Duodenal mucosa (tissue), 2 donors: Measurements from ENCODE around the gene ITGB5.
A peak's percentile ranks its signal among the peaks of the same experiment; 100 is the strongest.

Experiments
- H3K27ac ChIP-seq: one replicate; pipeline ENCODE4 v1.7.0; 2013; ENCODE audit warnings: low read depth, low read length
- H3K27me3 ChIP-seq, 2 donors: one replicate each; pipeline ENCODE4 v1.7.0; 2013; ENCODE audit warnings: low read length in 2 of 2, control low read depth in 1 of 2; ENCODE audit not compliant: insufficient read depth in 2 of 2, control insufficient read depth in 1 of 2
- H3K36me3 ChIP-seq, 2 donors: one replicate each; pipeline ENCODE4 v1.7.0; 2013; ENCODE audit warnings: low read length in 2 of 2, control low read depth in 1 of 2; ENCODE audit not compliant: insufficient read depth in 2 of 2, control insufficient read depth in 1 of 2
- H3K4me1 ChIP-seq, 2 donors: one replicate each; pipeline ENCODE4 v1.7.0; 2013; ENCODE audit warnings: low read length in 2 of 2, control low read depth in 1 of 2; ENCODE audit not compliant: insufficient read depth in 2 of 2, control insufficient read depth in 1 of 2
- H3K4me3 ChIP-seq, 2 donors: one replicate each; pipeline ENCODE4 v1.7.0; 2013; ENCODE audit warnings: low read length in 2 of 2, low read depth in 1 of 2
- H3K9ac ChIP-seq, 2 donors: one replicate each; pipeline ENCODE4 v1.7.0; 2013; ENCODE audit warnings: low read length in 2 of 2, low read depth in 1 of 2
- H3K9me3 ChIP-seq, 2 donors: one replicate each; pipeline ENCODE4 v1.7.0; 2013; ENCODE audit warnings: low read length in 2 of 2, control low read depth in 1 of 2; ENCODE audit not compliant: control insufficient read depth in 1 of 2

ITGB5 gene

DNA sequence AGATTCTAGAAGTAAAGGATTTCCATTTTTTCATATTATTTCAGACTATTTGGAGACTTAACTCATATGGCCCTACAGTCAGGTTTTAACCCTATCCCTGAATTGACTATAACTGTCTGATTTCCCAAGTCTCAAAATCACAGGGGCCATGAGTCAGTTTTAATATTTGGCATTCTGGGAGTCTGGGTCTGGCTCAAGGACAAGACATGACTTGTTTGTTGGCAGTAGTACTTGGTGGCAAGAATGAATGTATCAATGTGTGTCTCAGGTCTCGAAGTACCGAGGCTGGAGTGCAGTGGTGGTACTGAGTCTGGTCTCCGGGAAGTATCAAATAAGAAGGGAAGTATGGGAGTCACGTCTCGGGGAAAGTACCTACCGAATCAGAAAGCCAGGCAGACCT, 146.1 kb downstream of the ITGB5 start:
- Histone ChIP-seq H3K27me3 (no peaks in the 10 kb centered on the region), H3K4me3 (no peak overlapping the region), H3K36me3 (peaks cover 50 to 77% of the 10 kb centered on the region in 2 donors), H3K9me3 (no peaks in the 10 kb centered on the region), H3K4me1 (no peaks in the 10 kb centered on the region), H3K27ac (no peak overlapping the region), H3K9ac (no peak overlapping the region)

DNA sequence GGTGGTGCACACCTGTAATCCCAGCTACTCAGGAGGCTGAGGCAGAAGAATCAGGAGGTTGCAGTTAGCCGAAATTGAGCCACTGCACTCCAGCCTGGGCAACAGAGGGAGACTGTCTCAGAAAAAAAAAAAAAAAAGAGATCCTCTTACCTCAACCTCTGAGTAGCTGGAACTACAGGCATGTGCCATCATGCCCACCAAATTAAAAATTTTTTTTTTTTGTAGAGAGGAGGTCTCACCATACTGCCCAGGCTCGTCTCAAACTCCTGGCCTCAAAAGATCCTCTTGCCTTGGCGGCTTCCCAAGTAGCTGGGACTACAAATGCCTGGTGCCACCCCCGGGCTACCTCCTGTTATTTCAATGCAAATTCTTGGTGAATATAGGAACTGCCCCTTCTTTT, 155.4 kb downstream of the ITGB5 start:
- H3K27ac ChIP-seq: no peak overlapping the region
- H3K4me1 ChIP-seq: peaks cover 20 to 22% of the 10 kb centered on the region in 2 donors
- H3K4me3 ChIP-seq: peak overlapping the region in 1 of 2 donors; percentile 89
- H3K27me3 ChIP-seq: peaks cover 0 to 5% of the 10 kb centered on the region in 2 donors
- H3K9ac ChIP-seq: no peak overlapping the region
- peaks cover 0 to 7% of the 10 kb centered on the region in 2 donors for H3K36me3 ChIP-seq
- no peaks in the 10 kb centered on the region for H3K9me3 ChIP-seq

GRCh38 chr3:124730941-124731297, 156.2 kb downstream of the ITGB5 start:
- Histone ChIP-seq H3K9me3 (no peaks in the 10 kb centered on the region), H3K9ac (peak overlapping the region; percentile 77 to 82), H3K27me3 (peaks cover 0 to 5% of the 10 kb centered on the region in 2 donors), H3K36me3 (peaks cover 0 to 5% of the 10 kb centered on the region in 2 donors), H3K4me1 (peaks cover 20 to 22% of the 10 kb centered on the region in 2 donors), H3K27ac (no peak overlapping the region), H3K4me3 (peak overlapping the region; percentile 89 to 93)

DNA sequence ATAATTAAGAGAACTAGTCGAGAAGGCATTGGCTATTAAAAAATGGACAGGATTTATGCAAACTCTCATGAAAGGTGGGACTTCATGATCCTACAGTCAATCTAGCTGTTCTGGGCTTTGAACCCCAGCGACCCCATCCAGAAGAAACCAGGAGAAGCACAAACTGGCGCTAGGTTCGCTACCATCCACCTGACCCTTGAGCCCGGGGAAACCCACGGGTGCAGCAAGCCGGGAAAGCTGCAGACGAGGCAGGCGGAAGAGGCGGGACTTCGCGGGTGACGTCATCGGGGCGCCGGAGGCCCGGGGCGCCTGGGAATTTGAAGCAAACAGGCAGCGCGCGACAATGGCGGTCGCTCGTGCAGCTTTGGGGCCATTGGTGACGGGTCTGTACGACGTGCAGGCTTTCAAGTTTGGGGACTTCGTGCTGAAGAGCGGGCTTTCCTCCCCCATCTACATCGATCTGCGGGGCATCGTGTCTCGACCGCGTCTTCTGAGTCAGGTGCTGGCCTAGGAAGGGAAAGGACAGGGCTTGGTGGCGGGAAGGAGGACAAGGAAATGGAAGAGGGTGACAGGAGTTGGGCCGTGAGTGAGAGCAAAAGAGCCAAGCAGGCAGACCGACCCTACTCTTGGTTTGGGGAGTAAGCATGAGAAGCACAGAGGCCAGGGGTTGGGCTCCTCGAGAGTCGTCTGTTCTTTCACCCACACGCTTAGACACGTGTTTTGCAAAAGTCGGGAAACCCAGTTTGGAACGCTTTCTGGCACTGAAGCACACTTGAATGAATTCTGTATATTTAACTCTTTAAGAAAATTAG, 156.8 kb downstream of the ITGB5 start, which contains the start of gene UMPS:
TSS of gene UMPS (plus strand) at position 324 of the 812 bp plus-strand sequence. CDS start at position 344, 20 bp downstream.
- Histone ChIP-seq H3K9me3 (no peaks in the 10 kb centered on the region), H3K27me3 (peaks cover 0 to 6% of the 10 kb centered on the region in 2 donors), H3K4me3 (peak within 1 kb of the TSS; percentile 89 to 93), H3K9ac (peak within 1 kb of the TSS; percentile 77 to 82), H3K36me3 (no peaks in the 10 kb centered on the region), H3K27ac (peak within 1 kb of the TSS; percentile 13), H3K4me1 (peaks cover 20 to 22% of the 10 kb centered on the region in 2 donors)

GRCh38 chr3:124722589-124722988, 164.6 kb downstream of the ITGB5 start:
- Histone ChIP-seq H3K4me1 (no peaks in the 10 kb centered on the region), H3K36me3 (peaks cover 0 to 4% of the 10 kb centered on the region in 2 donors), H3K27me3 (peaks cover 0 to 13% of the 10 kb centered on the region in 2 donors), H3K27ac (no peak overlapping the region), H3K9me3 (no peaks in the 10 kb centered on the region), H3K9ac (no peak overlapping the region), H3K4me3 (no peak overlapping the region)

GRCh38 chr3:124714223-124714853, 172.8 kb downstream of the ITGB5 start:
- Histone ChIP-seq H3K4me1 (no peaks in the 10 kb centered on the region), H3K27ac (no peak overlapping the region), H3K27me3 (no peaks in the 10 kb centered on the region), H3K36me3 (peaks cover 0 to 4% of the 10 kb centered on the region in 2 donors), H3K9me3 (no peaks in the 10 kb centered on the region), H3K4me3 (no peak overlapping the region), H3K9ac (no peak overlapping the region)
